ENCODE measurements around the gene RS1. TPM values are rescaled to one million over a fixed set of nuclear protein-coding genes. Genes with fewer than 3 reads are reported as not detected.

Gene RS1
- total RNA-seq, 4 donors from 2014 or later, result not detected

DNA sequence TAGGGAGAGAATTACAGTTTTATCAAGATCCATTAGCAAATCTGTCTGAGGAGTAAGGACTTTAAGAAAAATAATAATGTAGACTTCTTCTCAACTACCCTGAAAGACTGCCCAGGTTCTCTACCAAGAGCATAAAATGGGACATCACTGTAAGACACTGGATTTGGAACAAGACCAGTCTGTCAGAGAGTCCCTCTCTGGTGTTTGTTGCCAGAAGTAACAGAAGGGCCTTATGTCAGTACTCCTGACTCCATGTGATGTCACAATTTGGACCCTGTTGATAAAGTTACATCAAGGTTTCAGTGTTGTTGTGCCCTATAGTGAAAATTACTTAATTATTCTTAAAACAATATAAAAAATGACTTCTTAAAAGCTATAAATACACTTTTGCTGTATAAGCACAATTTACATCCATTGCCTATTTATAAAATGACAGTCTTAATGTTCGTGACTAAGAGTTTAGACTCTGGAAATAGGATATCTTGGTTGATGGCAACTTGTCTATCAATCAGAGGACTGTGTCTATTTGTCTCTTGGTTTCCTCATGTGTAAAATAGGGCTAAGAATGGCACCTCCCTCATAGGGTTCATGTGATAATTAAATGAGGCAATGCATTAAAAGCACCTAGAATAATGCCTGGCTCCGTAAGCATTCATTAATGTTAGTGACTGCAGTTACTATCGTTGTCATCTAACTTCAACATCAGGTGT, 57.8 kb downstream of the RS1 start:
- no peak for TF ChIP-seq CTCF (IDR thresholded peaks at IDR 0.05)
- TF ChIP-seq POLR2AphosphoS5 (IDR thresholded peaks at IDR 0.05), result no peak
- no peak for TF ChIP-seq POLR2A (IDR thresholded peaks at IDR 0.05)
- TF ChIP-seq EP300 (IDR thresholded peaks at IDR 0.05), result no peak
- no peak for DNase-seq (ENCODE audit: low spot score in 2 of 2)
- H3K36me3 ChIP-seq, result peaks cover 4% of the 10 kb centered on the region
- H3K4me3 ChIP-seq, result no peak overlapping the region
- no peaks in the 10 kb centered on the region for H3K9me3 ChIP-seq
- 90% methylated on average over 3 of the region's 3 CpGs for whole genome bisulfite sequencing
- H3K4me1 ChIP-seq, result no peaks in the 10 kb centered on the region
- H3K27ac ChIP-seq, result no peak overlapping the region
- no peaks in the 10 kb centered on the region for H3K27me3 ChIP-seq

DNA sequence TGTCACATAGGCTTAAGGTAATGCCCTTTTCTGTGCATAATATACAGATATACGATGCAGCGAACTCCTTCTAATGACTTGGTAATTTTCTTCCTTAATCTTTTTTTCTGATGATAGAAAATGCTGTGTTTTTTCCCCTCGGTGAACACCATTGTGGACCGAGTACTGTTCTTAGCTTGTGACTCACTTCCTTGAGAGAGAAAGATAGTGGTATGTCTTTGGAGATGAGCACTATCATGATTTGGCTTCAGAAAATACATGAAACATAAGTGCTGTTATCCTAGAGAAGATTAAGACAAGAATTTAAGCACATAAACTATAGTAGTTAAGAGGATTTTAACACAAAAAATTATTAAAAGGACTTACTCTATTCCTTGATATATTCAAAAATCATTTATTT, 63.9 kb downstream of the RS1 start:
- DNase-seq (ENCODE audit: low spot score in 2 of 2), result no peak
- H3K27ac ChIP-seq, result no peak overlapping the region
- H3K9me3 ChIP-seq, result no peaks in the 10 kb centered on the region
- H3K4me3 ChIP-seq, result no peak overlapping the region
- no peaks in the 10 kb centered on the region for H3K4me1 ChIP-seq
- H3K36me3 ChIP-seq, result peaks cover 13% of the 10 kb centered on the region
- WGBS, result 80% methylated on average over 4 of the region's 4 CpGs
- no peaks in the 10 kb centered on the region for H3K27me3 ChIP-seq
- TF ChIP-seq POLR2AphosphoS5 (IDR thresholded peaks at IDR 0.05) (no peak), EP300 (IDR thresholded peaks at IDR 0.05) (no peak), POLR2A (IDR thresholded peaks at IDR 0.05) (no peak), CTCF (IDR thresholded peaks at IDR 0.05) (no peak)

- H3K4me3 ChIP-seq, result no peak overlapping the region
- H3K4me1 ChIP-seq, result no peaks in the 10 kb centered on the region
- DNase-seq (ENCODE audit: low spot score in 2 of 2), result no peak
- H3K9me3 ChIP-seq, result no peaks in the 10 kb centered on the region
- TF ChIP-seq POLR2AphosphoS5 (IDR thresholded peaks at IDR 0.05), result no peak
- no peak for TF ChIP-seq EP300 (IDR thresholded peaks at IDR 0.05)
- no peak for TF ChIP-seq CTCF (IDR thresholded peaks at IDR 0.05)
- no peak for TF ChIP-seq POLR2A (IDR thresholded peaks at IDR 0.05)
- H3K36me3 ChIP-seq, result no peaks in the 10 kb centered on the region
- no peaks in the 10 kb centered on the region for H3K27me3 ChIP-seq
- no peak overlapping the region for H3K27ac ChIP-seq
- WGBS, result 72% methylated on average over 2 of the region's 2 CpGs
These were observed 73.5 kb downstream of the RS1 start for GRCh38 chrX:18598413-18598812.

DNA sequence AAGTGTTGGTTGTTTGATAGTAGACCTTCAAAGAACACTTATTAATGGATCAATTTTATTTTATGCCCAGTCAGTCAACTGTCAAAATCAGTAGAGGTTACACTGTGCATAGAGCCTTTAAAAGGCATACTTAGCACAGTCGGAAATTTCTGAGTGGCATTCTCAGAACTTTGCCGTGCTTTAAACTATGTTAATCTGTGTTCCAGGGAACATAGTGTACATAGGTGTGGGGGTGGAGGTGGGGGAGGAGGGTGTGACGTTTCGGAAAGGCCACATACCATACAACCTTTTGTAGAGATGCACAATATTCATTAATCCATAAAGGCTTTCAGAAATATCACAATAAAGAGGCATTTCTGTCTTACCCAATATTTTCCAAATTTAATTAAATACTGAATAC, 75.8 kb downstream of the RS1 start:
- 66% methylated on average over 4 of the region's 4 CpGs for WGBS
- Histone ChIP-seq H3K9me3 (no peaks in the 10 kb centered on the region), H3K27me3 (no peaks in the 10 kb centered on the region), H3K4me3 (no peak overlapping the region), H3K36me3 (no peaks in the 10 kb centered on the region), H3K4me1 (no peaks in the 10 kb centered on the region), H3K27ac (no peak overlapping the region)
- TF ChIP-seq POLR2AphosphoS5 (IDR thresholded peaks at IDR 0.05) (no peak), EP300 (IDR thresholded peaks at IDR 0.05) (no peak), POLR2A (IDR thresholded peaks at IDR 0.05) (no peak), CTCF (IDR thresholded peaks at IDR 0.05) (no peak)
- no peak for DNase-seq (ENCODE audit: low spot score in 2 of 2)

DNA sequence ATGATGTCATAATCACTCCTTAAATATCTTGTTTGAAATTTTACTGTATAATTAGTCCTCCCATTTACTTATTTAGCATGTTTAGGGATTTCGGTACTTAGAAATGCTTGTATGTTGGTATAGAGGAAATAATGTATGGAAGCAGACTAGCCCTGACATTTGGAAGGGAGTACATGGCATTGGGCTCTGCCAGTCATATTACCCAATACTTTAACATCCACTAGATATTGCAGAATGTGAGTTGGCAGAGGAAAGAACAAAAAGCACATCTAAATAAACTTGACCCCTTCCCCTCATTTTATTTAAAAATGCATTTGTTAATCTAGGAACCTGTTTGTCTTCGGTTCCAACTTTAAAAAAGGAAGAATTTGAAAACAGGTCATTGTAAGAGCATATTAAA, 77.8 kb downstream of the RS1 start:
- no peaks in the 10 kb centered on the region for H3K27me3 ChIP-seq
- 86% methylated on average over 2 of the region's 2 CpGs for WGBS
- H3K9me3 ChIP-seq, result no peaks in the 10 kb centered on the region
- no peaks in the 10 kb centered on the region for H3K4me1 ChIP-seq
- no peaks in the 10 kb centered on the region for H3K36me3 ChIP-seq
- DNase-seq (ENCODE audit: low spot score in 2 of 2), result no peak
- H3K27ac ChIP-seq, result no peak overlapping the region
- TF ChIP-seq CTCF (IDR thresholded peaks at IDR 0.05) (no peak), EP300 (IDR thresholded peaks at IDR 0.05) (no peak), POLR2AphosphoS5 (IDR thresholded peaks at IDR 0.05) (no peak), POLR2A (IDR thresholded peaks at IDR 0.05) (no peak)
- H3K4me3 ChIP-seq, result no peak overlapping the region
